K562 (cell line): ENCODE results near the gene HSD17B8.

Source experiments
- ARNT ChIP-seq, 2 experiments: fragments of 450-650 bp; IDR thresholded peaks; 2 replicates each; pipeline ENCODE4 v1.6.1; 2016; ENCODE audit warnings: mild to moderate bottlenecking in 1 of 2
- SIN3B ChIP-seq: fragments of 450-650 bp; IDR thresholded peaks from 2 replicates; pipeline ENCODE4 v1.6.1; 2017; ENCODE audit warnings: low read depth, mild to moderate bottlenecking, moderate library complexity

GRCh38 chr6:33187809-33188208 is 16.6 kb upstream of the HSD17B8 start:
- no peak for TF ChIP-seq SIN3B
- TF ChIP-seq ARNT (IDR thresholded peaks at IDR 0.05), result no peak
